ENCODE results near the gene DNAJC13.

The DNAJC13 gene

DNA sequence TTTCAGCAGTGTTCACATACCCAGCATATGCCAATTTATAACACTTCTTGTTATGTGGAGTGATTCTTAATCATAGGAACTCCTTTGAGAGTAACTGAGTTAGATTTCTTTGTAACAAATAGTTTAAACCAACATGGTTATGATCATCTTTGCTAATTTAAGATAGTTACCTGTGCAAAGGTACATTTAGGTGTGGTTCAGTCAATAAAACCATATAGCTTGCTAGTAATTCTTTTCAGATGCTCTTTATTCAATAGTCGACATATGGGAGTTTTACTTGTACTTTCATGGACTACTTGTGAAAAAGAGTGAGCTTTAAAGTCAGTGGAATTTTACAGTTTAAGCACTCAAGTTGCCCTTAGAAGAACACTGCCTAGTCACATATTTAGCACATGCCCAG is 5.2 kb downstream of the DNAJC13 start:
- TF ChIP-seq ZBTB7A (IDR thresholded peaks at IDR 0.05; ENCODE audit: low read depth) (no peak), EP300 (IDR thresholded peaks at IDR 0.05; ENCODE audit: borderline replicate concordance) (no peak), TAF1 (IDR thresholded peaks at IDR 0.05; ENCODE audit: low read depth) (no peak), NFIC (IDR thresholded peaks at IDR 0.05) (no peak), CREB1 (IDR thresholded peaks at IDR 0.05; ENCODE audit: low read depth) (no peak), TEAD4 (IDR thresholded peaks at IDR 0.05) (no peak)
- TF ChIP-seq, protein P1, sequence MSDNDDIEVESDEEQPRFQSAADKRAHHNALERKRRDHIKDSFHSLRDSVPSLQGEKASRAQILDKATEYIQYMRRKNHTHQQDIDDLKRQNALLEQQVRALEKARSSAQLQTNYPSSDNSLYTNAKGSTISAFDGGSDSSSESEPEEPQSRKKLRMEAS (IDR thresholded peaks at IDR 0.05) = no peak
- TF ChIP-seq, protein P2, sequence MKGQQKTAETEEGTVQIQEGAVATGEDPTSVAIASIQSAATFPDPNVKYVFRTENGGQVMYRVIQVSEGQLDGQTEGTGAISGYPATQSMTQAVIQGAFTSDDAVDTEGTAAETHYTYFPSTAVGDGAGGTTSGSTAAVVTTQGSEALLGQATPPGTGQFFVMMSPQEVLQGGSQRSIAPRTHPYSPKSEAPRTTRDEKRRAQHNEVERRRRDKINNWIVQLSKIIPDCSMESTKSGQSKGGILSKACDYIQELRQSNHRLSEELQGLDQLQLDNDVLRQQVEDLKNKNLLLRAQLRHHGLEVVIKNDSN (IDR thresholded peaks at IDR 0.05) = no peak

DNA sequence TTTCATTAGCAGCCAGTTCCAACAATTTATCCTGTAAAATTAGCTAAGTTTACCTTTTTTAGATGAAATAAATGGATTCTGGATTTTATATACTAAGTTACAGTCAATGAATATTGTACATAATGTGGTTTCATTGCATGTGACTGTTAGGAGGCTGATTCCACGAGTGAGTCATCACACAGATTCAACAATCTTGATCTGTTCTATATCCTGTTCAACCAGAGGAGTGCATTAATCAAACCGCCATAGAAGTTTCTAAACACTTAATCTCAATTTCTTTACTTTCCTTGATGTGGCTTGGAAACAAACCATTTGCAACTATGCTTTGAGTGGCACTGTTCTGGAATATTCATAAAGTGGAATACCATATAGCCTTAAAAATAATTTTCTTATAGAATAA is 15.3 kb downstream of the DNAJC13 start:
- TF ChIP-seq, protein P2 (IDR thresholded peaks at IDR 0.05) = no peak
- no peak for TF ChIP-seq TEAD4 (IDR thresholded peaks at IDR 0.05)
- TF ChIP-seq NFIC (IDR thresholded peaks at IDR 0.05) = no peak
- no peak for TF ChIP-seq EP300 (IDR thresholded peaks at IDR 0.05; ENCODE audit: borderline replicate concordance)
- TF ChIP-seq EGR1 (IDR thresholded peaks at IDR 0.05) = no peak
- no peak for TF ChIP-seq TCF12 (IDR thresholded peaks at IDR 0.05; ENCODE audit: low read depth)
- no peak for TF ChIP-seq TAF1 (IDR thresholded peaks at IDR 0.05; ENCODE audit: low read depth)
- no peak for TF ChIP-seq CREB1 (IDR thresholded peaks at IDR 0.05; ENCODE audit: low read depth)
- TF ChIP-seq FOXM1 (IDR thresholded peaks at IDR 0.05; ENCODE audit: borderline replicate concordance, low read depth) = no peak
- no peak for TF ChIP-seq CEBPB (IDR thresholded peaks at IDR 0.05)
- TF ChIP-seq, protein P1 (IDR thresholded peaks at IDR 0.05) = no peak
- TF ChIP-seq RAD21 (IDR thresholded peaks at IDR 0.05; ENCODE audit: low read depth) = no peak
- TF ChIP-seq ZBTB7A (IDR thresholded peaks at IDR 0.05; ENCODE audit: low read depth) = no peak
- TF ChIP-seq YY1 (IDR thresholded peaks at IDR 0.05; ENCODE audit: low read depth) = no peak
- TF ChIP-seq, protein P3, sequence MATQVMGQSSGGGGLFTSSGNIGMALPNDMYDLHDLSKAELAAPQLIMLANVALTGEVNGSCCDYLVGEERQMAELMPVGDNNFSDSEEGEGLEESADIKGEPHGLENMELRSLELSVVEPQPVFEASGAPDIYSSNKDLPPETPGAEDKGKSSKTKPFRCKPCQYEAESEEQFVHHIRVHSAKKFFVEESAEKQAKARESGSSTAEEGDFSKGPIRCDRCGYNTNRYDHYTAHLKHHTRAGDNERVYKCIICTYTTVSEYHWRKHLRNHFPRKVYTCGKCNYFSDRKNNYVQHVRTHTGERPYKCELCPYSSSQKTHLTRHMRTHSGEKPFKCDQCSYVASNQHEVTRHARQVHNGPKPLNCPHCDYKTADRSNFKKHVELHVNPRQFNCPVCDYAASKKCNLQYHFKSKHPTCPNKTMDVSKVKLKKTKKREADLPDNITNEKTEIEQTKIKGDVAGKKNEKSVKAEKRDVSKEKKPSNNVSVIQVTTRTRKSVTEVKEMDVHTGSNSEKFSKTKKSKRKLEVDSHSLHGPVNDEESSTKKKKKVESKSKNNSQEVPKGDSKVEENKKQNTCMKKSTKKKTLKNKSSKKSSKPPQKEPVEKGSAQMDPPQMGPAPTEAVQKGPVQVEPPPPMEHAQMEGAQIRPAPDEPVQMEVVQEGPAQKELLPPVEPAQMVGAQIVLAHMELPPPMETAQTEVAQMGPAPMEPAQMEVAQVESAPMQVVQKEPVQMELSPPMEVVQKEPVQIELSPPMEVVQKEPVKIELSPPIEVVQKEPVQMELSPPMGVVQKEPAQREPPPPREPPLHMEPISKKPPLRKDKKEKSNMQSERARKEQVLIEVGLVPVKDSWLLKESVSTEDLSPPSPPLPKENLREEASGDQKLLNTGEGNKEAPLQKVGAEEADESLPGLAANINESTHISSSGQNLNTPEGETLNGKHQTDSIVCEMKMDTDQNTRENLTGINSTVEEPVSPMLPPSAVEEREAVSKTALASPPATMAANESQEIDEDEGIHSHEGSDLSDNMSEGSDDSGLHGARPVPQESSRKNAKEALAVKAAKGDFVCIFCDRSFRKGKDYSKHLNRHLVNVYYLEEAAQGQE (IDR thresholded peaks at IDR 0.05; ENCODE audit: low read depth) = no peak

DNA sequence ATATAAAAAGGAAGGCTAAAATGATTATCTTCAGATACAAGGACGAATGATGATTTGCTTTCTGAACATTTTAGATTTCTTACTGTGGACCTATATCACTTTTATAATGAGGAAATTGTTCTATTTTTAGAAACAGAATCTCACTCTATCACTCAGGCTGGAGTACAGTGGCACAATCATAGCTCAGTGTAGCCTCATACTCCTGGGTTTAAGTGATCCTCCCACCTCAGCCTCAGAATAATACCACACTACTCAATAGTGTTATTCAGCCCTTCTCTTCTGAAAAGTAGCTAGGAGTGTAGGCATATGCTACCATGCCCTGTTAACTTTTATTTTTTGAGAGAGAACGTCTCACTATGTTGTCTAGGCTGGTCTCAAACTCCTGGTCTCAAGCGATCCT is 15.8 kb downstream of the DNAJC13 start:
- TF ChIP-seq TAF1 (IDR thresholded peaks at IDR 0.05; ENCODE audit: low read depth) (no peak), YY1 (IDR thresholded peaks at IDR 0.05; ENCODE audit: low read depth) (no peak), CREB1 (IDR thresholded peaks at IDR 0.05; ENCODE audit: low read depth) (no peak), CEBPB (IDR thresholded peaks at IDR 0.05) (no peak), ZBTB7A (IDR thresholded peaks at IDR 0.05; ENCODE audit: low read depth) (no peak), TEAD4 (IDR thresholded peaks at IDR 0.05) (no peak), TCF12 (IDR thresholded peaks at IDR 0.05; ENCODE audit: low read depth) (no peak), RAD21 (IDR thresholded peaks at IDR 0.05; ENCODE audit: low read depth) (no peak), EP300 (IDR thresholded peaks at IDR 0.05; ENCODE audit: borderline replicate concordance) (no peak), FOXM1 (IDR thresholded peaks at IDR 0.05; ENCODE audit: borderline replicate concordance, low read depth) (no peak), NFIC (IDR thresholded peaks at IDR 0.05) (no peak), EGR1 (IDR thresholded peaks at IDR 0.05) (no peak)
- TF ChIP-seq, protein P3 (IDR thresholded peaks at IDR 0.05; ENCODE audit: low read depth) = no peak
- TF ChIP-seq, protein P2 (IDR thresholded peaks at IDR 0.05) = no peak
- TF ChIP-seq, protein P1 (IDR thresholded peaks at IDR 0.05) = no peak

DNA sequence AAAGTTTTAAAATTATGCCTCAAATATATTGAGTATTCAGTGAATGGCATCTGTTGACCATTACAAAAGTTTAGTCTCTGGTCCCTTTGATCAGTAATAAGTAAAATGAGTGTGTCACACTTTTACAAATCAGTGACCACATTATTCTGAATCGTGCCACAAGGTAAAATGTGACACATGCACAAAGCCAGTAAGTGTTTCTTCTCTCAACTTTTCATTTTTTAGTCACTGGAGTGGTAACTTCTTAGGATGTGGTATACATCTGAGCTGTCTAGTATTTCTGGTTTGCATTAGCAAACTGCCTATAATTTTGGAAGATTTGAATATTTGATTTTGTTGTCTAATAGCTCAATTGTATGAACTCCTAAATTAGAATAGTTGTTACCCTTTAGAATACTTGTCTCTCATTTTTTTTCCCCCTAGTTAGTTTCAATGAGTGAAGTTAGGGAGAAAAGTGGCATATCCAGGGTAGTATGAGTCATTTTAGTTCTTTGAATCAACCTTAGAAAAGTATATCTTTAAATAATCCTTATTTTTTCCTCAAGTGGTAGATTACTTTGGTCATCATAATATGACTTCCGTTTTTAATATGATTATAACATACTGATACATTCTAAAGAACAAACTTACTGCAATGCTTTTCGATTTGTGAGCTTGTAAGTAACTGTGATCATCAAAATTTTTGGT is 18.1 kb downstream of the DNAJC13 start:
- TF ChIP-seq, protein P1 (IDR thresholded peaks at IDR 0.05) = no peak
- TF ChIP-seq TEAD4 (IDR thresholded peaks at IDR 0.05) (no peak), YY1 (IDR thresholded peaks at IDR 0.05; ENCODE audit: low read depth) (no peak), EP300 (IDR thresholded peaks at IDR 0.05; ENCODE audit: borderline replicate concordance) (no peak), NFIC (IDR thresholded peaks at IDR 0.05) (no peak), TAF1 (IDR thresholded peaks at IDR 0.05; ENCODE audit: low read depth) (no peak), RAD21 (IDR thresholded peaks at IDR 0.05; ENCODE audit: low read depth) (no peak), CREB1 (IDR thresholded peaks at IDR 0.05; ENCODE audit: low read depth) (no peak), FOXM1 (IDR thresholded peaks at IDR 0.05; ENCODE audit: borderline replicate concordance, low read depth) (no peak), CEBPB (IDR thresholded peaks at IDR 0.05) (no peak)
- TF ChIP-seq, protein P2 (IDR thresholded peaks at IDR 0.05) = no peak
- TF ChIP-seq, protein P3 (IDR thresholded peaks at IDR 0.05; ENCODE audit: low read depth) = no peak
